HFFc6 (cell line): Measurements from ENCODE around the gene BRMS1. TPM values are rescaled to one million over a fixed set of nuclear protein-coding genes. Genes with fewer than 3 reads are reported as not detected.

Experiments
- DNase-seq: peaks from one replicate; pipeline ENCODE4 v3.0.0-alpha.2; 2018
- H3K27ac Mint-ChIP-seq: 2 replicates; pipeline ENCODE4 v1.8.0; 2020; ENCODE audit warnings: mild to moderate bottlenecking, mixed read lengths
- H3K27me3 Mint-ChIP-seq: 2 replicates; pipeline ENCODE4 v1.8.0; 2021; ENCODE audit warnings: mild to moderate bottlenecking, moderate library complexity, mixed read lengths; ENCODE audit not compliant: insufficient read depth
- H3K36me3 Mint-ChIP-seq: 2 replicates; pipeline ENCODE4 v1.8.0; 2021; ENCODE audit warnings: low read depth, mixed read lengths
- H3K4me1 Mint-ChIP-seq: 2 replicates; pipeline ENCODE4 v1.8.0; 2020; ENCODE audit warnings: low read depth, mixed read lengths
- H3K4me3 Mint-ChIP-seq: 2 replicates; pipeline ENCODE4 v1.8.0; 2020; ENCODE audit warnings: mild to moderate bottlenecking, moderate library complexity, mixed read lengths
- H3K9me3 Mint-ChIP-seq: 2 replicates; pipeline ENCODE4 v1.8.0; 2020; ENCODE audit warnings: mild to moderate bottlenecking, mixed read lengths
- CTCF ChIP-seq: fragments of 200-600 bp; sonication (generic); IDR thresholded peaks from 2 replicates; pipeline ENCODE4 v1.5.0; 2021; ENCODE audit warnings: antibody characterized with exemption, mild to moderate bottlenecking
- total RNA-seq, 6 experiments: library from RNA; stranded (reverse); fragmentation: NEBNext Ultra II Directional; extraction: Animal tissue kit (Norgen Biotek cat#: 25700); gene quantifications; 2 replicates in 1 of 6; 3 replicates in 5 of 6; pipeline ENCODE4 v1.2.3, GENCODE V29; 2021

Gene BRMS1
- total RNA-seq, 6 experiments from 2014 or later = 41.2 to 66.6 (median 61.2) TPM

GRCh38 chr11:66294626-66295620 is 50.0 kb downstream of the BRMS1 start:
- no peaks in the 10 kb centered on the region for H3K36me3 Mint-ChIP-seq
- peaks cover 15% of the 10 kb centered on the region for H3K27me3 Mint-ChIP-seq
- no peak for DNase-seq
- no peak for TF ChIP-seq CTCF
- H3K4me1 Mint-ChIP-seq = peaks cover 12% of the 10 kb centered on the region
- no peak overlapping the region for H3K27ac Mint-ChIP-seq
- H3K9me3 Mint-ChIP-seq = no peaks in the 10 kb centered on the region
- no peak overlapping the region for H3K4me3 Mint-ChIP-seq

- no peaks in the 10 kb centered on the region for H3K36me3 Mint-ChIP-seq
- H3K9me3 Mint-ChIP-seq = no peaks in the 10 kb centered on the region
Measured at GRCh38 chr11:66293777-66294625, 50.9 kb downstream of the BRMS1 start.

GRCh38 chr11:66293352-66293751 is 51.6 kb downstream of the BRMS1 start:
- H3K4me3 Mint-ChIP-seq = no peak overlapping the region
- no peaks in the 10 kb centered on the region for H3K9me3 Mint-ChIP-seq
- H3K27me3 Mint-ChIP-seq = peaks cover 20% of the 10 kb centered on the region
- TF ChIP-seq CTCF = no peak
- no peaks in the 10 kb centered on the region for H3K36me3 Mint-ChIP-seq
- DNase-seq = no peak
- H3K27ac Mint-ChIP-seq = no peak overlapping the region
- H3K4me1 Mint-ChIP-seq = peaks cover 19% of the 10 kb centered on the region

More at GRCh38 chr11:66293777-66294625, 50.9 kb downstream of the BRMS1 start:
- Mint-ChIP-seq H3K4me1 (peaks cover 19% of the 10 kb centered on the region), H3K4me3 (no peak overlapping the region), H3K27ac (no peak overlapping the region), H3K27me3 (peaks cover 18% of the 10 kb centered on the region)
- TF ChIP-seq CTCF = no peak
- DNase-seq = no peak

GRCh38 chr11:66292543-66293332 is 52.2 kb downstream of the BRMS1 start:
- H3K9me3 Mint-ChIP-seq = no peaks in the 10 kb centered on the region
- H3K36me3 Mint-ChIP-seq = no peaks in the 10 kb centered on the region
- peaks cover 20% of the 10 kb centered on the region for H3K27me3 Mint-ChIP-seq
- no peak for TF ChIP-seq CTCF
- peaks cover 20% of the 10 kb centered on the region for H3K4me1 Mint-ChIP-seq
- DNase-seq = no peak
- H3K27ac Mint-ChIP-seq = no peak overlapping the region
- no peak overlapping the region for H3K4me3 Mint-ChIP-seq
